Neutrophil (primary cell): Measurements from ENCODE around the gene CD209.
"Not testable (repeated sequence)": the region's sequence is repeated elsewhere in the genome, so short reads cannot be mapped to it uniquely, and the experiment has no call there.

Experiments used
- H3K27ac ChIP-seq: fragments of 200-600 bp; sonication (generic); 2 replicates; pipeline ENCODE4 v1.5.1; 2016; ENCODE audit warnings: mild to moderate bottlenecking, moderate library complexity
- H3K27me3 ChIP-seq: fragments of 200-600 bp; sonication (generic); 2 replicates; pipeline ENCODE4 v1.6.0; 2016; ENCODE audit warnings: mild to moderate bottlenecking
- H3K36me3 ChIP-seq: fragments of 200-600 bp; sonication (generic); 2 replicates; pipeline ENCODE4 v1.5.1; 2017
- H3K4me1 ChIP-seq, 2 experiments: fragments of 200-600 bp in 1 of 2; sonication (generic) in 1 of 2; 1 replicate in 1 of 2; 2 replicates in 1 of 2; pipeline versions ENCODE4 v1.5.1 to v1.6.1; 2013 to 2016; ENCODE audit warnings: low read depth in 1 of 2, low read length in 1 of 2, mild to moderate bottlenecking in 1 of 2, moderate library complexity in 1 of 2; ENCODE audit not compliant: control insufficient read depth in 1 of 2, insufficient read depth in 1 of 2
- H3K4me3 ChIP-seq, 2 experiments: fragments of 200-600 bp in 1 of 2; sonication (generic) in 1 of 2; 1 replicate in 1 of 2; 2 replicates in 1 of 2; pipeline ENCODE4 v1.5.1; 2013 to 2016; ENCODE audit warnings: low read depth in 1 of 2, low read length in 1 of 2, mild to moderate bottlenecking in 1 of 2, moderate library complexity in 1 of 2
- H3K9me3 ChIP-seq: fragments of 200-600 bp; sonication (generic); 2 replicates; pipeline ENCODE4 v1.5.1; 2016
- TF ChIP-seq, protein P1 (sequence below): fragments of 200-600 bp; sonication (generic); IDR thresholded peaks from 2 replicates; pipeline ENCODE4 v1.5.1; 2016; ENCODE audit warnings: antibody characterized with exemption

The CD209 gene, protein sequence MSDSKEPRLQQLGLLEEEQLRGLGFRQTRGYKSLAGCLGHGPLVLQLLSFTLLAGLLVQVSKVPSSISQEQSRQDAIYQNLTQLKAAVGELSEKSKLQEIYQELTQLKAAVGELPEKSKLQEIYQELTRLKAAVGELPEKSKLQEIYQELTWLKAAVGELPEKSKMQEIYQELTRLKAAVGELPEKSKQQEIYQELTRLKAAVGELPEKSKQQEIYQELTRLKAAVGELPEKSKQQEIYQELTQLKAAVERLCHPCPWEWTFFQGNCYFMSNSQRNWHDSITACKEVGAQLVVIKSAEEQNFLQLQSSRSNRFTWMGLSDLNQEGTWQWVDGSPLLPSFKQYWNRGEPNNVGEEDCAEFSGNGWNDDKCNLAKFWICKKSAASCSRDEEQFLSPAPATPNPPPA

DNA sequence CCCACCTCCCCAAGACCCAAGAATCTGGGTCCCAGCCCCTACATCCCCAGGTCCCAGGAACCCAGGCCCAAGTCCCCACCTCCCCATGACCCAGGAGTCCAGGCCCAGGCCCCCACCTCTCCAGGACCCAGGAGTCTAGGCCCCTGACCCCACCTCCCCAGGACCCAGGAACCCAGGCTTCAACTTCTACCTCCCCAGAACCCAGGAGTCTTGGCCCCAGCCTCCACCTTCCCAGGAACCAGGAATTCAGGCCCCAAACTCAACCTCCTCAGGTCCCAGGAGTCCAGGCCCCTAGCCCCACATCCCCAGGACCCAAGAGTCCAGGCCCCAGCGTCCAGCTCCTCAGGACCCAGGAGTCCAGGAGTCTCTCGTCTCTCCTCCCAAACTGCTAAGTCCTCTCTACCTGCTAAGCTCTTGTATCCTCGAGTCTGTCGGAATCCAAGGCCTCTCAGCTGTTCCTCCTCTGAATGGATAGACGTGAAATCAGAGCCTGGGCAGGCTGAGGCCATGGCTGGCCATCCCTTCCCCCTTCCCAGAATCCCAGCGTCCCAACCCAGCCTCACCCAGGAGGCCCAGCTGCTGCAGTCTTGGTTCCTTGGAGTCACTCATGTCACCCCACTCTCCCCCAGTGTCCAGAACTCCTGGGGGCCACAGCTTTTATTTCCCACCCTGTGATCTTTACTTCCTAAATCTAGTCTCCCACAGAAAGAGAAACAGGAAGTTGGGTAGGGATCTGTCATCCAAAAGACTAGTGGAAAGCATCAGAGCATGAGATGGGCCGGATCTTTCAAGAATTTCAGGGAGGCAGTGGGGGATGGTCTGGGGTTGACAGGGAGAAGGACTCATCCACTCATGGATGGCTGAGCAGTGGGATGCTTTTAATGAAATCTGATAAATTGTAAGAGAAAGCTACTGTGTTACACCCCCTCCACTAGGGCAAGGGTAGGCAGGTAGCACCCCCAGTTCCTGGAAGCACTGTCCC is at the start of gene CD209:
Gene CD209, minus strand, starts transcription at position 632 of the 982 bp plus-strand sequence. Its CDS starts 23 bp downstream, at position 609.
- TF ChIP-seq, protein P1, sequence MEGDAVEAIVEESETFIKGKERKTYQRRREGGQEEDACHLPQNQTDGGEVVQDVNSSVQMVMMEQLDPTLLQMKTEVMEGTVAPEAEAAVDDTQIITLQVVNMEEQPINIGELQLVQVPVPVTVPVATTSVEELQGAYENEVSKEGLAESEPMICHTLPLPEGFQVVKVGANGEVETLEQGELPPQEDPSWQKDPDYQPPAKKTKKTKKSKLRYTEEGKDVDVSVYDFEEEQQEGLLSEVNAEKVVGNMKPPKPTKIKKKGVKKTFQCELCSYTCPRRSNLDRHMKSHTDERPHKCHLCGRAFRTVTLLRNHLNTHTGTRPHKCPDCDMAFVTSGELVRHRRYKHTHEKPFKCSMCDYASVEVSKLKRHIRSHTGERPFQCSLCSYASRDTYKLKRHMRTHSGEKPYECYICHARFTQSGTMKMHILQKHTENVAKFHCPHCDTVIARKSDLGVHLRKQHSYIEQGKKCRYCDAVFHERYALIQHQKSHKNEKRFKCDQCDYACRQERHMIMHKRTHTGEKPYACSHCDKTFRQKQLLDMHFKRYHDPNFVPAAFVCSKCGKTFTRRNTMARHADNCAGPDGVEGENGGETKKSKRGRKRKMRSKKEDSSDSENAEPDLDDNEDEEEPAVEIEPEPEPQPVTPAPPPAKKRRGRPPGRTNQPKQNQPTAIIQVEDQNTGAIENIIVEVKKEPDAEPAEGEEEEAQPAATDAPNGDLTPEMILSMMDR: no peak
- Histone ChIP-seq H3K27me3 (no peaks in the 10 kb centered on the region), H3K27ac (no peak within 1 kb of the TSS), H3K36me3 (no peaks in the 10 kb centered on the region), H3K4me1 (no peaks in the 10 kb centered on the region), H3K4me3 (no peak within 1 kb of the TSS), H3K9me3 (no peaks in the 10 kb centered on the region)

DNA sequence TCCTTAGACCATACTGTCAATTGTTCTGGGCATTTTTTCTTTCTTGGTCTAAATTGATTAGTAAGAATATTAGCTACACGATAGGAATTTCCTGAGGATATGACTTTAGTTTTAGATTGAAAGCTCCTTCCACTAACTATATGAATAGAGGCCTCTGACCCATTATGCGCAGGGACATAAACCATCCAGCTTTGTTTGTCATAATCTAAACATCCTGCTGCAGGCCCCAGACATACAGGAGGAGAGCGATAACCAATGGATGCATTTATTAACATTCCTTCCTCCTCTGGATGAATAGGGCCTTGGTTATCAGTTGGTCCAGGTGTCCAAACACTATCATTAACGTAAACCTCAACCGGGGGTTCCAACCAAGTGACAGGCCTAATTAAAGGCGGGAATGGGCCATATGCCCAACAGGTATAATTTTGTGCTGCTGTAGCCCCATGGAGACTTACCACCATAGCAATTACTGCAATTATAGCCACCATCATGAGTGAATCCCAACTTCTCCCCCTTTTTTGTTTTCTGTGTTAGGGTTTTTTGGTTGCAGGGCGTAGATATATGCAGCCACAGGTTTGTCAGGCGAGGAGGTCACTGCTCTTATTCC is 48.3 kb upstream of the CD209 start:
- TF ChIP-seq, protein P1: no peak
- no peak overlapping the region for H3K4me3 ChIP-seq
- H3K36me3 ChIP-seq: no peaks in the 10 kb centered on the region
- peaks cover 5% of the 10 kb centered on the region for H3K27me3 ChIP-seq
- H3K27ac ChIP-seq: no peak overlapping the region
- H3K4me1 ChIP-seq: peaks cover 11 to 12% of the 10 kb centered on the region in 2 experiments
- no peaks in the 10 kb centered on the region for H3K9me3 ChIP-seq

DNA sequence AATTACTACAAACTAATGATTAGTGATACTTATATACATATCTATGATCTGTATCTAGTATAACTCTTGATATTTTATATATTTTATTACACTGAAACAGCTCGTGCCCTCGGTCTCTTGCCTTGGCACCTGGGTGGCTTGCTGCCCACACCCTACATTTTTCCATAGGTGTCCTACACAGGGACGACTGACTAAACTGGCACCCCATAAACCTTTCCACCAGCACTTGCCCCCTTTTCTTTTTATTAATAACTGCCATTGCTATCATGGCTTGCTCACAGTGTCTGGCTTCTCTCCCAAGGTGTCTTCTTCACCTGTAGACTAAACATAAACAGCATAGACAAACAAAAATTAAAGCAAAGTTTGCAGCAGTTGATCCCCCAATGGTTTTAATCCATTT is 46.2 kb upstream of the CD209 start:
- TF ChIP-seq, protein P1: no peak
- H3K36me3 ChIP-seq: no peaks in the 10 kb centered on the region
- H3K27me3 ChIP-seq: peaks cover 23% of the 10 kb centered on the region
- no peak overlapping the region for H3K4me3 ChIP-seq
- no peaks in the 10 kb centered on the region for H3K9me3 ChIP-seq
- peaks cover 0 to 9% of the 10 kb centered on the region in 2 experiments for H3K4me1 ChIP-seq
- H3K27ac ChIP-seq: no peak overlapping the region

DNA sequence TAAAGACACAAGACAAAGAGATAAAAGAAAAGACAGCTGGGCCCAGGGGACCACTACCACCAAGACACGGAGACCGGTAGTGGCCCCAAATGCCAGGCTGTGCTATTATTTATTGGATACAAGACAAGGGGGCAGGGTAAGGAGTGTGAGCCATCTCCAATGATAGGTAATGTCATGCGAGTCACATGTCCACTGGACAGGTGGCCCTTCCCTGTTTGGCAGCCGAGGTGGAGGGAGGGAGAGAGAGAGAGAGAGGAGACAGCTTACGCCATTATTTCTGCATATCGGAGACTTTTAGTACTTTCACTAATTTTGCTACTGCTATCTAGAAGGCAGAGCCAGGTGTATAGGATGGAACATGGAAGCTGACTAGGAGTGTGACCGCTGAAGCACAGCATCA is 45.4 kb upstream of the CD209 start:
- not testable (repeated sequence) for H3K4me3 ChIP-seq, H3K27ac ChIP-seq, H3K36me3 ChIP-seq, H3K9me3 ChIP-seq, H3K4me1 ChIP-seq
- peaks cover 31% of the 10 kb centered on the region for H3K27me3 ChIP-seq

DNA sequence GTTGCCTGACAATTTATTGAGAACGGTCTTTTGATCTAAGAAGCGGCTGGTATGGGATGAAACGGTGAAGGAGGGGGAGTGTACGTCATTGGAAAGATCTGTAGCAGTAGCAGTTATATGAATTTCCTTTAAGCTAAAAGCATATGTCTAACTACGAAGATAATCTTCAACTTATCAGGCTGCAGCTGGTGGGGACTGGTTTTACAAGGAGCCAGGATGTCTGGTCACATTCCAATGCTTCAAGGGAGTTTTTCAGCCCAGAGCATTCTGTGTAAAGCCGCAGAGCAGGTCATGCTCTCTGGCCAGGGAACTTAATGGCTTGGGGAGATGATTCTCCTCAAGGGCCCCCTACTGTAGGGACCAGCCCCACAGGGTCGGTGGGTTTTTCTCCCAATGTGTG is 44.9 kb upstream of the CD209 start:
- Histone ChIP-seq H3K4me1 (peaks cover 0 to 9% of the 10 kb centered on the region in 2 experiments), H3K27me3 (peaks cover 35% of the 10 kb centered on the region), H3K4me3 (no peak overlapping the region), H3K9me3 (no peaks in the 10 kb centered on the region), H3K36me3 (no peaks in the 10 kb centered on the region), H3K27ac (no peak overlapping the region)
- TF ChIP-seq, protein P1: no peak
